GM18870 (cell line): Measurements from ENCODE around the gene HGS.
"Not testable (repeated sequence)": the region's sequence is repeated elsewhere in the genome, so short reads cannot be mapped to it uniquely, and the experiment has no call there.

Experiments used
- ATAC-seq: cut with Tn5 transposase; IDR thresholded peaks from one replicate; pipeline ENCODE4 v1.9.1; 2021; ENCODE audit warnings: moderate library complexity; ENCODE audit not compliant: unreplicated experiment

HGS gene

GRCh38 chr17:81717049-81717765 lies 33.4 kb downstream of the HGS start:
- no peak for ATAC-seq

DNA sequence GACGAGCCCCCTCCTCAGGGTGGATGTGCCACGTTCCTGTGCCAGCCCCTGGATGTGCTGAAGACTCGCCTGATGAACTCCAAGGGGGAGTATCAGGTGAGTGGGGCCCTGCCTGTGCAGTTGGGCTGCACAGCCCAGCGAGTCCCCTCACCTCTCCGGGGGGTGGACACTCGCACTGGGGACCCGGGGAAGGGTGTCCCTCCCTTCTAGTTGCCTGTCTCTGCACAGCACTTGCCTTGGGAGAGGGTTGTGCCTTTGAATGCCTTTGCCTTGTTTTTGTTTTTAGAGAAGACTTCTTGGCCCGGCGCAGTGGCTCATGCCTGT lies 33.9 kb downstream of the HGS start:
- no peak for ATAC-seq

DNA sequence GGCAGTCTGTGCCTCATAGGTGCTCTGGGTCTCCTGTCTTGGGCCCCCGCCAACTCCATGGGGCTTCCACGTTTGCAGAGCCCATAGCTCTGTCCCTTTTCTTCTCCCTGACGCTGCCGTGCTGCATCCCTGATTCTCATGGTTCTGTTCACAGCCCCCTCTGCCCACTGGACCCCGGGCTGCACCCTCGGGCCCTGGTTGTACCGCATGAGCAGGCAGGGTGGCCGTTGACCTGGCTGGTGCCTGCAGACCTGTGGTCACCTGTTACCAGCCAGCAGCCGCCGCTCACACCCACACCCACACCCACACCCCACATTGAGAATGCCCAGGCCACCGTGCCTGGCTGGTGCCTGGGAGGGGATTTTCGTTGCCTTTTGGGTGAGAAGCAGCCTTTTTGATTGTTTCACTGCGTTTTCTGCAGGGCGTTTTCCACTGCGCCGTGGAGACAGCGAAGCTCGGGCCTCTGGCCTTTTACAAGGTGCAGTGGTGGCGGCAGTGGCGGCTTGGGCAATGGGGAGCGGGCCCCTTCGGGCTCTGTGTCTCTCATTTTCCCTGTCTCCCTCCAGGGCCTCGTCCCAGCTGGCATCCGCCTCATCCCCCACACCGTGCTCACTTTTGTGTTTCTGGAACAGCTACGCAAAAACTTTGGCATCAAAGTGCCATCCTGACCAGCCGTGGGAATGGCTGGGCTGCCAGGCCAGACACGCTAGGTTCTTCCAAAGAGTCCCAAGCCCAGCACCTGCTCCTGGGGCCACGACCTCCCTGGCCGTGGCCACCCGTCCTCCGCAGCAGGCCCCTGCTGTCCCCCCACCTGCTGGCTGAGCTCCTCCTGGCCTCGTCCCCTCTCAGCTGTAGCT lies 35.8 kb downstream of the HGS start:
- ATAC-seq = no peak

GRCh38 chr17:81720267-81721071 lies 36.7 kb downstream of the HGS start:
- no peak for ATAC-seq

- no peak for ATAC-seq
Observed at GRCh38 chr17:81722184-81723120, 38.6 kb downstream of the HGS start.

DNA sequence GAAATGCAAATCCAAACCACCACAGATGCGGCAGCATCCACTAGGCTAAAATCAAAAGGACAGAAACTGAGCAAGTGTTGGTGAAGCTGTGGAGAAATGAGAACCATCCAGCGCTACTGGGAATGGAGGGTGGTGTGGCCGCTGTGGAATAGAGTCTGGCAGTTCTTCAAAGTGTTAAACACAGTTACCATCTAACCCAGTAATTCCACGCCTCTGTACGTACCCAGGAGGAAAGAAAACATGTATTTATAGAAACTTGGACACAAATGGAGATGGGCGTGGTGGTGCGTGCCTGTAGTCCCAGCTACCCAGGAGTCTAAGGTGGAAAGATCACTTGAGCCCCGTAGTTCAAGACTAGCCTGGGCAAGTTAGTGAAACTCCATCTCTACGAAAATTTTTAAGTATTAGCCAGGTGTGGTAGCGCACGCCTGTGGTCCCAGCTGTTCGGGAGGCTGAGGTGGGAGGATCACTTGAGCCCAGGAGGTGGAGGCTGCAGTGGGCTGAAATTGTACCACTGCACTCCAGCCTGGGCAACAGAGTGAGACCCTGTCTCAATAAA lies 39.9 kb downstream of the HGS start:
- ATAC-seq = no peak

DNA sequence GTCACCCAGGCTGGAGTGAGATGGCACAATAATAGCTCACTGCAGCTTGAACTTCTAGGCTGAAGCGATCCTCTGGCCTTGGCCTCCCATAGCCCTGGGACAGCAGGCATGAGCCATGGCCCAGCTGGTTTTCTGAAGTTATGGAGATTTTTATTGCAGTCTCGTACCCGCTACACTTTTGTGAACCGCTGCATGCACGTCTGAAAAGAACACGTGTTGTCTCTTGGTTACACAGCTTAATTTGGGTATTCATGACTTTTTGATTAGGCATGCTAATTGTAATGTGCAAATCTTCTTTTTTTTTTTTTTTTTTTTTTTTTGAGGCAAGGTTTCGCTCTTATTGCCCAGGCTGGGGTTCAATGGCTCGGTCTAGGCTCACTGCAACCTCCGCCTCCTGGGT lies 41.6 kb downstream of the HGS start:
- ATAC-seq = no peak

- no peak for ATAC-seq
Observed at GRCh38 chr17:81726004-81726403, 42.2 kb downstream of the HGS start.

DNA sequence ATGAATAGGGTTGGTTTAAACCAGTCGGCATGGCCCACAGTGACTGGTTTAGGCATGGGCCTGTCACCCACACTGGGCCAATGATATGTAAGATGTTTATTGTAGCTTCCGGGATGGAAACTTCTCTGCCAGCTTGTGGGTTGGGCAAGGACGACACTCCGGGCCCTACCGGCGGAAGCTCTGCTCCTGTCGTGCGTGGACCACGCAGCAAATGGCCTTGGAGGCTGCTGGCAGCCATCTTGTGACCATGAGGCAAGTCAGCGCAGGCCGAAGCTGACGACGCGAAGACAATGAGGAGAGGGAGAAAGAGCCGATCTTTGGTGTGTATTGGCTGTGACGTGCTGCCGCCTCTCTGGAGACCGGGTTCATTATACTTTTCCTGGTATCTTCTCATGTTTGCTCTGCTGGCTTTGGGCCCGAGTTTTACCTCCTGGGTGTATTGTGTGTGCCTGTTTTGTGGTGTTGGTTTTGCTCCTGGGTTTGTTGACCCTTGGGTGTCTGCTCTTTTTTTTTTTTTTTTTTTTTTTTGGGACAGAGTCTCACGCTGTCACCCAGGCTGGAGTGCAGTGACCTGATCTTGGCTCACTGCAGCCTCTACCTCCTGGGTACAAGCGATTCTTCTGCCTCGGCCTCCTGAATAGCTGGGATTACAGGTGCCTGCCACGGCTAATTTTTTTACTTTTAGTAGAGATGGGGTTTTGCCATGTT lies 43.7 kb downstream of the HGS start:
- no peak for ATAC-seq

GRCh38 chr17:81733507-81734404 lies 49.9 kb downstream of the HGS start:
- no peak for ATAC-seq

- ATAC-seq = no peak
Observed at GRCh38 chr17:81734405-81735263, 50.8 kb downstream of the HGS start.

DNA sequence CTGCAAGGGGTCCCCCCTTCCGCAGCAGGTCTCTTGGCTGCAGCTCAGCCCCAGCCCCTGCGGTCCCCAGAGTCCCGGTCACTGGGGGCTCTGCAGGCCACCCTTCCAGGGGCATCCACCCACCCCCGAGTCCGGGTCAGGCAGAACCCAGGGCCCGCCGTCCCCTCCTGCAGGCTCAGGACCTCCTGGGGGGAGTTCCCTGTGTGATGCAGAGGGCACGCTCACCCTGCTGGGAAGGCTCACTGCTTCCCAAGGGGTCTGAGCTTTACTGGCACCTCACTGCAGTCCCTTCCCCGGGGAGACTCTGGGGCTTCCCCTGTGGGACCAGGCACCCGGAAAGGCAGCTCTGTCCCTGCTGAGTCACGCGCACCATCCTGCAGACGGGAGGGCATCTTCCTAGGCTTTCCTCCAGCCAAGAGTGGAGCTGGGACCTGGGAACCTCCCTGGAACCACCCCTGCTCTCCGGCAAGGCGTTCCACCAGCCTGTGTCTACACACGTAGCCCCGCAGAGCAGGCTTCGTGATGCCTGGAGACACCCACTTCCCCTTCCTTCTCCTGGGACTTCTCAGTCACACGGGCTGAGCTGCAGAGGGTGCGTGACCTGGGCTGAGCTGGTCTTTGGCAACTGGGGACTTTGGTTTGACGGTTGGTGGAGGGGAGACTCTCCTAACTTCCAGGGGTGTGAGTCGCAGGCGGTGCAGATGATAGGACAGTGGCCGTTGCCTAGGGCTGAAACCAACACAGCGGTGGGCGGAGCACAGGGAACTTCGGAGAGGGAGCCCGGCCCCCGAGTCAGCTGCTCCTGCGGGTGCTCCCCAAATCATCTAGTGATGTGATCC lies 51.7 kb downstream of the HGS start:
- no peak for ATAC-seq

DNA sequence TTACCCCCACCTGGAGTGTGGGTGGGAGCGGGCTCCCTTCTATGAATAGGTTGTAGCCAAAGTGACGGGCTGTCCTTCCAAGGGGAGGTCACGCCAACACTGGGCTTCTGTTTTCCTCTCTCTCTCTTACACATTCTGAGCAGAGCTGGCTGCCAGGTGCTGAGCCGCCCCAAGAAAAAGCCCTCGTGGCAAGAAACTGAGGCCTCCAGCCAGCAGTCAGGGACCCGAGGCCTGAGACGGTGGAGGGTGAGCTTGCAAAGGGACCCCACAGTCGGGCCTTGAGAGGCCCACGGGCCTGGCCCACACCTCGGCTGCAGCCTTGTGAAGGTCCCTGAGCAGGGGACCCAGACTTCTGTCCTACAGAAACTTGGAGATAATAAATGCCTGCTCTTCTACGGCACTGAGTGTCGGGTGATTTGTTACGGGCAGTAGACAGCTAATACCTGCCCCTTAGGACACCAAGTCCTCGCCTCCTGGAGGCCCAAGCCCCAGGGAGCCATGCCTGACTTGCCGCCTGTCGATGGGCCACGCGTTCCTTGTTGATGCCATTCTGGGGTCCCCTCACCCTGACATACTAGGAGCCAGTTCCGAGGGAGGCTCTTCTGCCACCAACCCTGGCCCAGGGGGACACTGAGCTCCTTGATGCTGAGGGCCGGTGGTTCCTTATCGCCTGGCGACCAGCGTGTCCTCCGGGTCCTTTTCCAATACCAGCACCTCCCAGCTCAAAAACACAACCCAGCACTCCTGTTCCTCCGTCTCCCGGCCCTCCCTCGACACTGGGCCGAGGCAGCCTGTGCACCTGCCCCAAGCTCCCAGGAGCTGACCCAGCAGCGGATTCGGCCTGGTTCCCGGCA lies 54.4 kb downstream of the HGS start:
- no peak for ATAC-seq

GRCh38 chr17:81738801-81739393 lies 55.1 kb downstream of the HGS start:
- no peak for ATAC-seq

GRCh38 chr17:81739593-81739992 lies 55.8 kb downstream of the HGS start:
- not testable (repeated sequence) for ATAC-seq
